ENCODE data around the gene COL6A3. TPM values are rescaled to one million over a fixed set of nuclear protein-coding genes. Genes with fewer than 3 reads are reported as not detected.

COL6A3 gene
- polyA plus RNA-seq, 1 of the 3 experiments (the other 2 are of a cell fraction), result 18.5 TPM

- DNase-seq, result no peak
- WGBS (ENCODE audit: low lambda C conversion rate), result 6% methylated on average over 3 of the region's 3 CpGs
- Histone ChIP-seq H3F3A (replicated peaks; ENCODE audit: insufficient read depth) (peaks cover 55% of the 10 kb centered on the region), H4K20me1 (ENCODE audit: insufficient read depth) (no peaks in the 10 kb centered on the region), H3K27ac (ENCODE audit: low read depth in 2 of 2, low read length in 1 of 2) (peak overlapping the region; percentile 84 to 100; a peak in 3 of 4 replicates), H3K79me2 (ENCODE audit: insufficient read depth) (no peaks in the 10 kb centered on the region), H3K9me3 (no peaks in the 10 kb centered on the region), H3K9me2 (no peaks in the 10 kb centered on the region), H3K36me3 (replicated peaks in 1 of 2; ENCODE audit: control insufficient read depth in 1 of 2, insufficient read depth in 2 of 2, low read length in 1 of 2) (no peaks in the 10 kb centered on the region), H3K4me2 (peak overlapping the region; percentile 19; the same call in 1 of the 2 replicates), H3K4me1 (ENCODE audit: control insufficient read depth in 1 of 2, insufficient read depth in 2 of 2, low read depth in 1 of 2, low read length in 1 of 2) (peaks cover 12 to 51% of the 10 kb centered on the region in 2 experiments; a peak in 3 of 4 replicates), H2AFZ (ENCODE audit: low read depth) (no peak overlapping the region), H3K27me3 (ENCODE audit: insufficient read depth) (no peaks in the 10 kb centered on the region), H3K9ac (peak overlapping the region; percentile 79), H3K4me3 (ENCODE audit: low read depth in 2 of 2, low read length in 1 of 2) (no peak overlapping the region)
- ChIA-PET POLR2A (no interaction called here), CTCF (interaction anchor here (1.4 kb wide), 1 partner anchor 189 kb away, joined by 3 read pairs; no protein-coding TSS in a partner anchor)
- TF ChIP-seq EZH2phosphoT487 (IDR thresholded peaks at IDR 0.05; ENCODE audit: borderline replicate concordance, low read depth) (no peak), REST (IDR thresholded peaks at IDR 0.05; ENCODE audit: low read depth, low read length) (0 out of 2 replicates have a peak, but pooled peaks have one; percentile 45), POLR2AphosphoS5 (IDR thresholded peaks at IDR 0.05; ENCODE audit: low read depth, low read length) (peak; percentile 27; the same call in 1 of the 2 replicates), TEAD4 (IDR thresholded peaks at IDR 0.05; ENCODE audit: borderline replicate concordance, insufficient read depth) (peak; percentile 43; the same call in 1 of the 2 replicates), EP300 (IDR thresholded peaks at IDR 0.05; ENCODE audit: borderline replicate concordance in 1 of 2, low read depth in 1 of 2, low read length in 1 of 2) (peak; percentile 53 to 59; a peak in 3 of 4 replicates), FOXJ3 (CRISPR knock-in tag; IDR thresholded peaks at IDR 0.05) (no peak), CHD2 (IDR thresholded peaks at IDR 0.05; ENCODE audit: low read length, partially characterized antibody) (no peak), FOXM1 (IDR thresholded peaks at IDR 0.05; ENCODE audit: low read depth) (peak; percentile 63), RXRA (IDR thresholded peaks at IDR 0.05; ENCODE audit: borderline replicate concordance, low read depth) (peak; percentile 49; the same call in 1 of the 2 replicates), NRF1 (IDR thresholded peaks at IDR 0.05; ENCODE audit: low read depth, low read length) (no peak), ZBTB33 (IDR thresholded peaks at IDR 0.05; ENCODE audit: borderline replicate concordance, low read depth) (no peak), RFX5 (IDR thresholded peaks at IDR 0.05; ENCODE audit: low read length) (no peak), TAF1 (IDR thresholded peaks at IDR 0.05; ENCODE audit: borderline replicate concordance, low read depth, low read length) (0 out of 2 replicates have a peak, but pooled peaks have one; percentile 7), JUND (IDR thresholded peaks at IDR 0.05) (no peak), NFIC (IDR thresholded peaks at IDR 0.05; ENCODE audit: borderline replicate concordance) (peak; percentile 94), TCF12 (IDR thresholded peaks at IDR 0.05) (peak; percentile 66), YY1 (IDR thresholded peaks at IDR 0.05; ENCODE audit: low read depth) (peak; percentile 26; the same call in 1 of the 2 replicates), ELF1 (IDR thresholded peaks at IDR 0.05) (no peak), FOSL2 (IDR thresholded peaks at IDR 0.05; ENCODE audit: borderline replicate concordance, low read depth) (peak; percentile 51; the same call in 1 of the 2 replicates)
- TF ChIP-seq, protein P1, sequence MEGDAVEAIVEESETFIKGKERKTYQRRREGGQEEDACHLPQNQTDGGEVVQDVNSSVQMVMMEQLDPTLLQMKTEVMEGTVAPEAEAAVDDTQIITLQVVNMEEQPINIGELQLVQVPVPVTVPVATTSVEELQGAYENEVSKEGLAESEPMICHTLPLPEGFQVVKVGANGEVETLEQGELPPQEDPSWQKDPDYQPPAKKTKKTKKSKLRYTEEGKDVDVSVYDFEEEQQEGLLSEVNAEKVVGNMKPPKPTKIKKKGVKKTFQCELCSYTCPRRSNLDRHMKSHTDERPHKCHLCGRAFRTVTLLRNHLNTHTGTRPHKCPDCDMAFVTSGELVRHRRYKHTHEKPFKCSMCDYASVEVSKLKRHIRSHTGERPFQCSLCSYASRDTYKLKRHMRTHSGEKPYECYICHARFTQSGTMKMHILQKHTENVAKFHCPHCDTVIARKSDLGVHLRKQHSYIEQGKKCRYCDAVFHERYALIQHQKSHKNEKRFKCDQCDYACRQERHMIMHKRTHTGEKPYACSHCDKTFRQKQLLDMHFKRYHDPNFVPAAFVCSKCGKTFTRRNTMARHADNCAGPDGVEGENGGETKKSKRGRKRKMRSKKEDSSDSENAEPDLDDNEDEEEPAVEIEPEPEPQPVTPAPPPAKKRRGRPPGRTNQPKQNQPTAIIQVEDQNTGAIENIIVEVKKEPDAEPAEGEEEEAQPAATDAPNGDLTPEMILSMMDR (IDR thresholded peaks at IDR 0.05), result no peak
- TF ChIP-seq, protein P2, sequence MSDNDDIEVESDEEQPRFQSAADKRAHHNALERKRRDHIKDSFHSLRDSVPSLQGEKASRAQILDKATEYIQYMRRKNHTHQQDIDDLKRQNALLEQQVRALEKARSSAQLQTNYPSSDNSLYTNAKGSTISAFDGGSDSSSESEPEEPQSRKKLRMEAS (IDR thresholded peaks at IDR 0.05; ENCODE audit: low read depth), result 0 out of 2 replicates have a peak, but pooled peaks have one; percentile 27
- TF ChIP-seq, protein P3, sequence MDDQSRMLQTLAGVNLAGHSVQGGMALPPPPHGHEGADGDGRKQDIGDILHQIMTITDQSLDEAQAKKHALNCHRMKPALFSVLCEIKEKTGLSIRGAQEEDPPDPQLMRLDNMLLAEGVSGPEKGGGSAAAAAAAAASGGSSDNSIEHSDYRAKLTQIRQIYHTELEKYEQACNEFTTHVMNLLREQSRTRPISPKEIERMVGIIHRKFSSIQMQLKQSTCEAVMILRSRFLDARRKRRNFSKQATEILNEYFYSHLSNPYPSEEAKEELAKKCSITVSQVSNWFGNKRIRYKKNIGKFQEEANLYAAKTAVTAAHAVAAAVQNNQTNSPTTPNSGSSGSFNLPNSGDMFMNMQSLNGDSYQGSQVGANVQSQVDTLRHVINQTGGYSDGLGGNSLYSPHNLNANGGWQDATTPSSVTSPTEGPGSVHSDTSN (IDR thresholded peaks at IDR 0.05), result peak; percentile 66; the same call in 1 of the 2 replicates
Measured at GRCh38 chr2:237281836-237282306, 132.1 kb downstream of the COL6A3 start.

Measured in SK-N-SH (cell line).